ENCODE data around the gene SPATA19.

- no peak for TF ChIP-seq POLR2AphosphoS5 (IDR thresholded peaks at IDR 0.05; ENCODE audit: low read depth, low read length)
- no peak for TF ChIP-seq POLR2A (IDR thresholded peaks at IDR 0.05; ENCODE audit: low read depth, low read length)
These were observed 22.1 kb upstream of the SPATA19 start for GRCh38 chr11:133867456-133867855.
